ENCODE measurements around the gene CACUL1.
"Not testable (repeated sequence)": the region's sequence is repeated elsewhere in the genome, so short reads cannot be mapped to it uniquely, and the experiment has no call there.

Gene CACUL1

GRCh38 chr10:118754556-118755423, at the start of gene CACUL1:
Gene CACUL1, minus strand, starts transcription at chr10:118754970. Its CDS starts 208 bp downstream, at chr10:118754762.
- peak; percentile 100 for DNase-seq

GRCh38 chr10:118804262-118804773, 49.5 kb upstream of the CACUL1 start:
- DNase-seq: no peak

- DNase-seq: no peak
These were observed 47.5 kb upstream of the CACUL1 start for GRCh38 chr10:118802126-118802793.

- peak; percentile 9 for DNase-seq
These were observed 46.1 kb upstream of the CACUL1 start for GRCh38 chr10:118800920-118801319.

- no peak for DNase-seq
These were observed 45.0 kb upstream of the CACUL1 start for GRCh38 chr10:118799777-118800176.

GRCh38 chr10:118798231-118798662, 43.5 kb upstream of the CACUL1 start:
- DNase-seq: no peak

- DNase-seq: not testable (repeated sequence)
These were observed 40.2 kb upstream of the CACUL1 start for GRCh38 chr10:118794971-118795370.

GRCh38 chr10:118793545-118793944, 38.8 kb upstream of the CACUL1 start:
- no peak for DNase-seq

GRCh38 chr10:118792526-118792925, 37.8 kb upstream of the CACUL1 start:
- DNase-seq: no peak

- DNase-seq: no peak
These were observed 35.3 kb upstream of the CACUL1 start for GRCh38 chr10:118790058-118790457.

- no peak for DNase-seq
These were observed 30.8 kb upstream of the CACUL1 start for GRCh38 chr10:118785551-118785950.

GRCh38 chr10:118783776-118784545, 29.2 kb upstream of the CACUL1 start:
- DNase-seq: no peak

- DNase-seq: not testable (repeated sequence)
These were observed 28.2 kb upstream of the CACUL1 start for GRCh38 chr10:118782916-118783465.

GRCh38 chr10:118781541-118781940, 26.8 kb upstream of the CACUL1 start:
- no peak for DNase-seq

- DNase-seq: no peak
These were observed 24.0 kb upstream of the CACUL1 start for GRCh38 chr10:118778727-118779126.

GRCh38 chr10:118776960-118777359, 22.2 kb upstream of the CACUL1 start:
- no peak for DNase-seq

GRCh38 chr10:118776033-118776432, 21.3 kb upstream of the CACUL1 start:
- no peak for DNase-seq

- no peak for DNase-seq
These were observed 20.7 kb upstream of the CACUL1 start for GRCh38 chr10:118775478-118775877.

GRCh38 chr10:118773041-118773440, 18.3 kb upstream of the CACUL1 start:
- DNase-seq: no peak

GRCh38 chr10:118771976-118772375, 17.2 kb upstream of the CACUL1 start:
- DNase-seq: no peak

- DNase-seq: no peak
These were observed 15.3 kb upstream of the CACUL1 start for GRCh38 chr10:118769898-118770600.
